Measurements from ENCODE around the gene CCT7. TPM values are rescaled to one million over a fixed set of nuclear protein-coding genes. Genes with fewer than 3 reads are reported as not detected.
A peak's percentile ranks its signal among the peaks of the same experiment; 100 is the strongest.

Gene CCT7
- total RNA-seq, 1 experiment from 2014 or later: 648 TPM

GRCh38 chr2:73203055-73203681, 30.9 kb upstream of the CCT7 start:
- no TSS peak for BruUV-seq (replicated peaks)

GRCh38 chr2:73205611-73206010, 28.5 kb upstream of the CCT7 start:
- no peak for DNase-seq (ENCODE audit: low spot score)
- H3K27me3 ChIP-seq (replicated peaks; ENCODE audit: insufficient read depth, low read depth, low read length, poor library complexity): peaks cover 34% of the 10 kb centered on the region
- BruUV-seq (replicated peaks): no TSS peak
- H3K27ac ChIP-seq (ENCODE audit: low read depth, low read length, poor library complexity, severe bottlenecking): no peak overlapping the region
- TF ChIP-seq CTCF (conservative IDR thresholded peaks at IDR 0.05; ENCODE audit: low read depth, low read length): no peak
- H3K36me3 ChIP-seq (ENCODE audit: insufficient read depth, low read length, poor library complexity, severe bottlenecking): no peaks in the 10 kb centered on the region
- intact Hi-C loops (cut with micrococcal nuclease; ENCODE audit: unreplicated experiment): no loop called here
- peaks cover 6% of the 10 kb centered on the region for H3K9me3 ChIP-seq (ENCODE audit: low read depth, low read length, poor library complexity, severe bottlenecking)
- ChIA-PET CTCF (no interaction called here), POLR2A (ENCODE audit: low non-redundant PET) (no interaction called here)
- H3K4me3 ChIP-seq (ENCODE audit: low read depth, low read length, poor library complexity, severe bottlenecking): no peak overlapping the region
- H3K4me1 ChIP-seq (ENCODE audit: insufficient read depth, low read length, poor library complexity, severe bottlenecking): no peaks in the 10 kb centered on the region

More at GRCh38 chr2:73203055-73203681, 30.9 kb upstream of the CCT7 start:
- Histone ChIP-seq H3K9me3 (ENCODE audit: low read depth, low read length, poor library complexity, severe bottlenecking) (peaks cover 6% of the 10 kb centered on the region), H3K36me3 (ENCODE audit: insufficient read depth, low read length, poor library complexity, severe bottlenecking) (no peaks in the 10 kb centered on the region), H3K27me3 (replicated peaks; ENCODE audit: insufficient read depth, low read depth, low read length, poor library complexity) (peaks cover 34% of the 10 kb centered on the region), H3K4me3 (ENCODE audit: low read depth, low read length, poor library complexity, severe bottlenecking) (peak overlapping the region; percentile 37), H3K27ac (ENCODE audit: low read depth, low read length, poor library complexity, severe bottlenecking) (no peak overlapping the region), H3K4me1 (ENCODE audit: insufficient read depth, low read length, poor library complexity, severe bottlenecking) (no peaks in the 10 kb centered on the region)
- TF ChIP-seq EZH2 (IDR thresholded peaks at IDR 0.05; ENCODE audit: borderline replicate concordance, low read depth, low read length, poor library complexity, severe bottlenecking) (no peak), CTCF (conservative IDR thresholded peaks at IDR 0.05; ENCODE audit: low read depth, low read length) (no peak)
- no peak for DNase-seq (ENCODE audit: low spot score)
- CTCF ChIA-PET: interaction anchor here (0.6 kb wide), 1 partner anchor 26 kb away, joined by 3 read pairs; no protein-coding TSS in a partner anchor
- POLR2A ChIA-PET (ENCODE audit: low non-redundant PET): no interaction called here
- intact Hi-C loops (cut with micrococcal nuclease; ENCODE audit: unreplicated experiment): no loop called here

- Histone ChIP-seq H3K9me3 (ENCODE audit: low read depth, low read length, poor library complexity, severe bottlenecking) (no peaks in the 10 kb centered on the region), H3K27me3 (replicated peaks; ENCODE audit: insufficient read depth, low read depth, low read length, poor library complexity) (peaks cover 11% of the 10 kb centered on the region), H3K4me3 (ENCODE audit: low read depth, low read length, poor library complexity, severe bottlenecking) (no peak overlapping the region), H3K4me1 (ENCODE audit: insufficient read depth, low read length, poor library complexity, severe bottlenecking) (no peaks in the 10 kb centered on the region), H3K36me3 (ENCODE audit: insufficient read depth, low read length, poor library complexity, severe bottlenecking) (no peaks in the 10 kb centered on the region), H3K27ac (ENCODE audit: low read depth, low read length, poor library complexity, severe bottlenecking) (no peak overlapping the region)
- DNase-seq (ENCODE audit: low spot score): no peak
- CTCF ChIA-PET: no interaction called here
- no peak for TF ChIP-seq CTCF (conservative IDR thresholded peaks at IDR 0.05; ENCODE audit: low read depth, low read length)
- no peak for TF ChIP-seq EZH2 (IDR thresholded peaks at IDR 0.05; ENCODE audit: borderline replicate concordance, low read depth, low read length, poor library complexity, severe bottlenecking)
- intact Hi-C loops (cut with micrococcal nuclease; ENCODE audit: unreplicated experiment): no loop called here
- no TSS peak for BruUV-seq (replicated peaks)
- POLR2A ChIA-PET (ENCODE audit: low non-redundant PET): no interaction called here
Observed at GRCh38 chr2:73208258-73208657, 25.9 kb upstream of the CCT7 start.
